ENCODE data around the gene ZC3H11A.
"Not testable (repeated sequence)": the region's sequence is repeated elsewhere in the genome, so short reads cannot be mapped to it uniquely, and the experiment has no call there.

ZC3H11A gene

DNA sequence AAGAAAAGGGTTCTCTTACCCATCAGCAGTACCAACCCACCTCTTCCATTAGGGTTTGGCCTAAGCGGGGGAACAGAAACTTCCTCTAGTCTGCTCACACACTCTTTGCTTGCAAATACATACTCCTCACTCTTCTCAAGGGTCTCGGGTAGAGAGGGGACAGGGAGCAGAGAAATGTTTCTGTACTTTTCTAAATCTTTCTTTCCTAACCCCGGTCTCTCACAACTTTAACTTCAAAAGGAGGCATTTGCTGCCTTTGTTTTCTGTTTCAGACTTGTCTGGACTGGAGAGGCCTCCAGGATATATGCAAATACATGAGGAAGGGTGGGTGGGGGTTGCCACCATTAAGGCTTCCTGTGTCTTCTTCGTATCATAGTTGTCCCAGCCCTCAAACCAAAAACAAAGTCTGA, 41.0 kb upstream of the ZC3H11A start:
- no peak overlapping the region for H3K27ac ChIP-seq (replicated peaks)
- no peak for DNase-seq (ENCODE audit: low read depth in 1 of 2, low spot score in 1 of 2)
- TF ChIP-seq, protein P1, sequence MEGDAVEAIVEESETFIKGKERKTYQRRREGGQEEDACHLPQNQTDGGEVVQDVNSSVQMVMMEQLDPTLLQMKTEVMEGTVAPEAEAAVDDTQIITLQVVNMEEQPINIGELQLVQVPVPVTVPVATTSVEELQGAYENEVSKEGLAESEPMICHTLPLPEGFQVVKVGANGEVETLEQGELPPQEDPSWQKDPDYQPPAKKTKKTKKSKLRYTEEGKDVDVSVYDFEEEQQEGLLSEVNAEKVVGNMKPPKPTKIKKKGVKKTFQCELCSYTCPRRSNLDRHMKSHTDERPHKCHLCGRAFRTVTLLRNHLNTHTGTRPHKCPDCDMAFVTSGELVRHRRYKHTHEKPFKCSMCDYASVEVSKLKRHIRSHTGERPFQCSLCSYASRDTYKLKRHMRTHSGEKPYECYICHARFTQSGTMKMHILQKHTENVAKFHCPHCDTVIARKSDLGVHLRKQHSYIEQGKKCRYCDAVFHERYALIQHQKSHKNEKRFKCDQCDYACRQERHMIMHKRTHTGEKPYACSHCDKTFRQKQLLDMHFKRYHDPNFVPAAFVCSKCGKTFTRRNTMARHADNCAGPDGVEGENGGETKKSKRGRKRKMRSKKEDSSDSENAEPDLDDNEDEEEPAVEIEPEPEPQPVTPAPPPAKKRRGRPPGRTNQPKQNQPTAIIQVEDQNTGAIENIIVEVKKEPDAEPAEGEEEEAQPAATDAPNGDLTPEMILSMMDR (IDR thresholded peaks at IDR 0.05; ENCODE audit: insufficient read depth, low read length), result no peak
- no peak for TF ChIP-seq GABPA (IDR thresholded peaks at IDR 0.05; ENCODE audit: low read depth)
- TF ChIP-seq POLR2AphosphoS5 (IDR thresholded peaks at IDR 0.05; ENCODE audit: low read depth), result no peak
- TF ChIP-seq, protein P2, sequence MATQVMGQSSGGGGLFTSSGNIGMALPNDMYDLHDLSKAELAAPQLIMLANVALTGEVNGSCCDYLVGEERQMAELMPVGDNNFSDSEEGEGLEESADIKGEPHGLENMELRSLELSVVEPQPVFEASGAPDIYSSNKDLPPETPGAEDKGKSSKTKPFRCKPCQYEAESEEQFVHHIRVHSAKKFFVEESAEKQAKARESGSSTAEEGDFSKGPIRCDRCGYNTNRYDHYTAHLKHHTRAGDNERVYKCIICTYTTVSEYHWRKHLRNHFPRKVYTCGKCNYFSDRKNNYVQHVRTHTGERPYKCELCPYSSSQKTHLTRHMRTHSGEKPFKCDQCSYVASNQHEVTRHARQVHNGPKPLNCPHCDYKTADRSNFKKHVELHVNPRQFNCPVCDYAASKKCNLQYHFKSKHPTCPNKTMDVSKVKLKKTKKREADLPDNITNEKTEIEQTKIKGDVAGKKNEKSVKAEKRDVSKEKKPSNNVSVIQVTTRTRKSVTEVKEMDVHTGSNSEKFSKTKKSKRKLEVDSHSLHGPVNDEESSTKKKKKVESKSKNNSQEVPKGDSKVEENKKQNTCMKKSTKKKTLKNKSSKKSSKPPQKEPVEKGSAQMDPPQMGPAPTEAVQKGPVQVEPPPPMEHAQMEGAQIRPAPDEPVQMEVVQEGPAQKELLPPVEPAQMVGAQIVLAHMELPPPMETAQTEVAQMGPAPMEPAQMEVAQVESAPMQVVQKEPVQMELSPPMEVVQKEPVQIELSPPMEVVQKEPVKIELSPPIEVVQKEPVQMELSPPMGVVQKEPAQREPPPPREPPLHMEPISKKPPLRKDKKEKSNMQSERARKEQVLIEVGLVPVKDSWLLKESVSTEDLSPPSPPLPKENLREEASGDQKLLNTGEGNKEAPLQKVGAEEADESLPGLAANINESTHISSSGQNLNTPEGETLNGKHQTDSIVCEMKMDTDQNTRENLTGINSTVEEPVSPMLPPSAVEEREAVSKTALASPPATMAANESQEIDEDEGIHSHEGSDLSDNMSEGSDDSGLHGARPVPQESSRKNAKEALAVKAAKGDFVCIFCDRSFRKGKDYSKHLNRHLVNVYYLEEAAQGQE (IDR thresholded peaks at IDR 0.05; ENCODE audit: insufficient replicate concordance, low read depth), result no peak
- no peak for TF ChIP-seq SPI1 (IDR thresholded peaks at IDR 0.05; ENCODE audit: borderline replicate concordance, low read depth)
- no peak overlapping the region for H3K4me3 ChIP-seq (replicated peaks; ENCODE audit: insufficient read depth, low read length)
- H3K27me3 ChIP-seq (ENCODE audit: insufficient read depth, poor library complexity, severe bottlenecking), result no peaks in the 10 kb centered on the region

DNA sequence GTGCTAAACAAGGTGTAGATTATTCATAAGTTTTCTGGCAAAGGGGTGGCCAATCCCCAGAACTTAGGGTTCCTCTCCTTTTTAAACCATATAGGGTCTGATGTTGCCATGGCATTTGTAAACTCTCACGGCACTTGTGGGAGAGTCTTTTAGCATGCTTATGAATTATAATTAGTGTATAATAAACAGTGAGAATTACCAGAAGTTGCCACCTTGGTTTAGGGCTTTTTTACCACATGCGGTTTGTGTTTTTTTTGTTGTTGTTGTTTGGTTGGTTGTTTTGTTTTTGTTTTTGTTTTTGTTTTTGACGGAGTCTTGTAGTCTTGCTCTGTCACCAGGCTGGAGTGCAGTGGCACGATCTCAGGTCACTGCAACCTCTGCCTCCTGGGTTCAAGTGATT, 39.4 kb upstream of the ZC3H11A start:
- no peak for DNase-seq (ENCODE audit: low read depth in 1 of 2, low spot score in 1 of 2)
- Histone ChIP-seq H3K27me3 (ENCODE audit: insufficient read depth, poor library complexity, severe bottlenecking) (no peaks in the 10 kb centered on the region), H3K27ac (replicated peaks) (no peak overlapping the region), H3K4me3 (replicated peaks; ENCODE audit: insufficient read depth, low read length) (no peak overlapping the region)
- TF ChIP-seq, protein P2 (IDR thresholded peaks at IDR 0.05; ENCODE audit: insufficient replicate concordance, low read depth), result no peak
- TF ChIP-seq, protein P1 (IDR thresholded peaks at IDR 0.05; ENCODE audit: insufficient read depth, low read length), result no peak
- TF ChIP-seq GABPA (IDR thresholded peaks at IDR 0.05; ENCODE audit: low read depth) (no peak), POLR2AphosphoS5 (IDR thresholded peaks at IDR 0.05; ENCODE audit: low read depth) (no peak)

DNA sequence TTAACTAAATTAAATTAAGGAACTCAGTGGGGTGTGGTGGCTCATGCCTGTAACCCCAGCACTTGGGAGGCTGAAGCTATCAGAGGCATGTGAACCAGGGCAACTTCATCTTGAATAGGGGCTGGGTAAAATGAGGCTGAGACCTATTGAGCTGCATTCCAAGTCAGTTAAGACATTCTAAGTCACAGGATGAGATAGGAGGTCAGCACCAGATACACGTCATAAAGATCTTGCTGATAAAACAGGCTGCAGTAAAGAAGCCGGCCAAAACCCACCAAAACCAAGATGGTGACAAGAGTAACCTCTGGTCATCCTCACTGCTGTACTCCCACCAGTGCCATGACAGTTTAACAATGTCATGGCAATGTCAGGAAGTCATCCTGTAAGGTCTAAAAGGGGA, 36.7 kb upstream of the ZC3H11A start:
- H3K27me3 ChIP-seq (ENCODE audit: insufficient read depth, poor library complexity, severe bottlenecking); DNase-seq (ENCODE audit: low read depth in 1 of 2, low spot score in 1 of 2); H3K27ac ChIP-seq (replicated peaks); H3K4me3 ChIP-seq (replicated peaks; ENCODE audit: insufficient read depth, low read length): not testable (repeated sequence)

DNA sequence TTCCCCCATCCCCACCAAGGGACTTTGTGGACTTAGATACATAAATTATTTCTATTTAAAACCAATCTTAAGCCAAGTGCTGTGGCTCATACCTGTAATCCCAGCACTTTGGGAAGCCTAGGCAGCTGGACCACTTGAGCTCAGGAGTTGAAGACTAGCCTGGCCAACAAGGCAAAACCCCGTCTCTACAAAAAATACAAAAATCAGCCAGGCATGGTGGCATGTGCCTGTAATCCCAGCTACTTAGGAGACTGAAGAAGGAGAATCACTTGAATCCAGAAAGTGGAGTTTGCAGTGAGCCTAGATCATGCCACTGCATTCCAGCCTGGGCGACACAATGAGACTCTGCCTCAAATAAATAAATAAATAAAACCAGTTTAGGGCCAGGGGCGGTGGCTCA, 34.9 kb upstream of the ZC3H11A start:
- Histone ChIP-seq H3K27me3 (ENCODE audit: insufficient read depth, poor library complexity, severe bottlenecking) (no peaks in the 10 kb centered on the region), H3K4me3 (replicated peaks; ENCODE audit: insufficient read depth, low read length) (no peak overlapping the region), H3K27ac (replicated peaks) (no peak overlapping the region)
- DNase-seq (ENCODE audit: low read depth in 1 of 2, low spot score in 1 of 2), result no peak
- TF ChIP-seq GABPA (IDR thresholded peaks at IDR 0.05; ENCODE audit: low read depth) (no peak), POLR2AphosphoS5 (IDR thresholded peaks at IDR 0.05; ENCODE audit: low read depth) (no peak), SPI1 (IDR thresholded peaks at IDR 0.05; ENCODE audit: borderline replicate concordance, low read depth) (no peak)
- TF ChIP-seq, protein P1 (IDR thresholded peaks at IDR 0.05; ENCODE audit: insufficient read depth, low read length), result no peak
- TF ChIP-seq, protein P2 (IDR thresholded peaks at IDR 0.05; ENCODE audit: insufficient replicate concordance, low read depth), result no peak

DNA sequence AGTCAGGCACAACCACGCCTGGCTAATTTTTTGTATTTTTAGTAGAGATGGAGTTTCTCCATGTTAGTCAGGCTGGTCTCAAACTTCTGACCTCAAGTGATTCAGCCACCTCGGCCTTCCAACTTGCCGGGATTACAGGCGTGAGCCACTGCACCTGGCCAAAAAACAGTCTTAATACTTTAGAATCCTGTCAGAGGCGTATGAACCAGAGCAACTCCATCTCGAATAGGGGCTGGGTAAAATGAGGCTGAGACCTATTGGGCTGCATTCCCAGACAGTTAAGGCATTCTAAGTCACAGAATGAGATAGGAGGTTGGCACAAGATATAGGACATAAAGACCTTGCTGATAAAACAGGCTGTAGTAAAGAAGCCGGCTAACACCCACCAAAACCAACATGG, 33.5 kb upstream of the ZC3H11A start:
- not testable (repeated sequence) for H3K27me3 ChIP-seq (ENCODE audit: insufficient read depth, poor library complexity, severe bottlenecking); DNase-seq (ENCODE audit: low read depth in 1 of 2, low spot score in 1 of 2); H3K4me3 ChIP-seq (replicated peaks; ENCODE audit: insufficient read depth, low read length); H3K27ac ChIP-seq (replicated peaks)

Data from HL-60 (cell line).